ENCODE measurements around the gene NUDT22. TPM values are rescaled to one million over a fixed set of nuclear protein-coding genes. Genes with fewer than 3 reads are reported as not detected.

NUDT22 gene
- polyA plus RNA-seq, 1 donor from 2014 or later = 47.3 TPM

DNA sequence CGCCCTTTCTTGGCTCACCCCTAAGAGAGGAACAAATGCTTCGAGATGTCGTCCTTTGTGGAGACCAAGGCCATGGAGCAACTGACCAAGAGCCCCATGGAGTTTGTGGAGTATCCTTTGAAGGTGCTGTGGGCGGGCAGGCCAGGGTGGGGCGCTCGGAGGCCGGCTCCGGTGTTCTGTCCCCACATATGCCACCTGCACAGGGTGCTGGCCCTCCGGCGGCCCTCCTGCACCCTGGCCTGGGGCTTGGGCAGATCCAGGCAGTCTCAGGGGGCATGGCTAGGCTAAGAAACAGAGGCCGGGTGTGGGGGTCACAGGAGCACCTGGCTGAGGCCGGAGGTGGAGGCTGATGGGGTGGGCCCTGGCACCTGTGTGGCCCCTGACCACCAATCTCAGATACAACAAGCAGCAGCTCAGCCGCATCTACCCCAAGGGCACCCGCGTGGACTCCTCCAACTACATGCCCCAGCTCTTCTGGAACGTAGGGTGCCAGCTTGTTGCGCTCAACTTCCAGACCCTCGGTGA, 35.5 kb downstream of the NUDT22 start:
- H3K36me3 ChIP-seq (ENCODE audit: insufficient read depth, low read length) = no peaks in the 10 kb centered on the region
- no peak overlapping the region for H3K9ac ChIP-seq (ENCODE audit: low read length)
- no peaks in the 10 kb centered on the region for H3K79me2 ChIP-seq (replicated peaks; ENCODE audit: insufficient read depth, low read length)
- no peaks in the 10 kb centered on the region for H3K9me2 ChIP-seq (ENCODE audit: insufficient read depth, low read length)
- H4K20me1 ChIP-seq (ENCODE audit: insufficient read depth) = no peaks in the 10 kb centered on the region
- H3K4me3 ChIP-seq (ENCODE audit: low read length) = no peak overlapping the region
- H3F3A ChIP-seq (ENCODE audit: insufficient read depth, low read length, poor library complexity, severe bottlenecking) = no peaks in the 10 kb centered on the region
- no peaks in the 10 kb centered on the region for H3K27me3 ChIP-seq (ENCODE audit: insufficient read depth, low read depth, low read length)
- no peaks in the 10 kb centered on the region for H3K9me3 ChIP-seq (ENCODE audit: low read length)
- no peak for TF ChIP-seq POLR2AphosphoS5 (IDR thresholded peaks at IDR 0.05)
- TF ChIP-seq, protein P1, sequence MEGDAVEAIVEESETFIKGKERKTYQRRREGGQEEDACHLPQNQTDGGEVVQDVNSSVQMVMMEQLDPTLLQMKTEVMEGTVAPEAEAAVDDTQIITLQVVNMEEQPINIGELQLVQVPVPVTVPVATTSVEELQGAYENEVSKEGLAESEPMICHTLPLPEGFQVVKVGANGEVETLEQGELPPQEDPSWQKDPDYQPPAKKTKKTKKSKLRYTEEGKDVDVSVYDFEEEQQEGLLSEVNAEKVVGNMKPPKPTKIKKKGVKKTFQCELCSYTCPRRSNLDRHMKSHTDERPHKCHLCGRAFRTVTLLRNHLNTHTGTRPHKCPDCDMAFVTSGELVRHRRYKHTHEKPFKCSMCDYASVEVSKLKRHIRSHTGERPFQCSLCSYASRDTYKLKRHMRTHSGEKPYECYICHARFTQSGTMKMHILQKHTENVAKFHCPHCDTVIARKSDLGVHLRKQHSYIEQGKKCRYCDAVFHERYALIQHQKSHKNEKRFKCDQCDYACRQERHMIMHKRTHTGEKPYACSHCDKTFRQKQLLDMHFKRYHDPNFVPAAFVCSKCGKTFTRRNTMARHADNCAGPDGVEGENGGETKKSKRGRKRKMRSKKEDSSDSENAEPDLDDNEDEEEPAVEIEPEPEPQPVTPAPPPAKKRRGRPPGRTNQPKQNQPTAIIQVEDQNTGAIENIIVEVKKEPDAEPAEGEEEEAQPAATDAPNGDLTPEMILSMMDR (IDR thresholded peaks at IDR 0.05; ENCODE audit: poor library complexity, severe bottlenecking) = no peak
- no peak for TF ChIP-seq TAF1 (IDR thresholded peaks at IDR 0.05; ENCODE audit: low read depth)
- no peak for TF ChIP-seq EZH2 (IDR thresholded peaks at IDR 0.05; ENCODE audit: borderline replicate concordance, insufficient read depth, low read length, poor library complexity, severe bottlenecking)
- TF ChIP-seq EP300 (conservative IDR thresholded peaks at IDR 0.05; ENCODE audit: poor library complexity, severe bottlenecking) = no peak
- TF ChIP-seq, protein P2, sequence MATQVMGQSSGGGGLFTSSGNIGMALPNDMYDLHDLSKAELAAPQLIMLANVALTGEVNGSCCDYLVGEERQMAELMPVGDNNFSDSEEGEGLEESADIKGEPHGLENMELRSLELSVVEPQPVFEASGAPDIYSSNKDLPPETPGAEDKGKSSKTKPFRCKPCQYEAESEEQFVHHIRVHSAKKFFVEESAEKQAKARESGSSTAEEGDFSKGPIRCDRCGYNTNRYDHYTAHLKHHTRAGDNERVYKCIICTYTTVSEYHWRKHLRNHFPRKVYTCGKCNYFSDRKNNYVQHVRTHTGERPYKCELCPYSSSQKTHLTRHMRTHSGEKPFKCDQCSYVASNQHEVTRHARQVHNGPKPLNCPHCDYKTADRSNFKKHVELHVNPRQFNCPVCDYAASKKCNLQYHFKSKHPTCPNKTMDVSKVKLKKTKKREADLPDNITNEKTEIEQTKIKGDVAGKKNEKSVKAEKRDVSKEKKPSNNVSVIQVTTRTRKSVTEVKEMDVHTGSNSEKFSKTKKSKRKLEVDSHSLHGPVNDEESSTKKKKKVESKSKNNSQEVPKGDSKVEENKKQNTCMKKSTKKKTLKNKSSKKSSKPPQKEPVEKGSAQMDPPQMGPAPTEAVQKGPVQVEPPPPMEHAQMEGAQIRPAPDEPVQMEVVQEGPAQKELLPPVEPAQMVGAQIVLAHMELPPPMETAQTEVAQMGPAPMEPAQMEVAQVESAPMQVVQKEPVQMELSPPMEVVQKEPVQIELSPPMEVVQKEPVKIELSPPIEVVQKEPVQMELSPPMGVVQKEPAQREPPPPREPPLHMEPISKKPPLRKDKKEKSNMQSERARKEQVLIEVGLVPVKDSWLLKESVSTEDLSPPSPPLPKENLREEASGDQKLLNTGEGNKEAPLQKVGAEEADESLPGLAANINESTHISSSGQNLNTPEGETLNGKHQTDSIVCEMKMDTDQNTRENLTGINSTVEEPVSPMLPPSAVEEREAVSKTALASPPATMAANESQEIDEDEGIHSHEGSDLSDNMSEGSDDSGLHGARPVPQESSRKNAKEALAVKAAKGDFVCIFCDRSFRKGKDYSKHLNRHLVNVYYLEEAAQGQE (IDR thresholded peaks at IDR 0.05; ENCODE audit: borderline replicate concordance) = no peak
- no peak for TF ChIP-seq RAD21 (conservative IDR thresholded peaks at IDR 0.05)
- TF ChIP-seq SMC3 (conservative IDR thresholded peaks at IDR 0.05; ENCODE audit: poor library complexity) = no peak
- no peak overlapping the region for H3K27ac ChIP-seq (ENCODE audit: low read length)
- no peak overlapping the region for H3K4me2 ChIP-seq (ENCODE audit: low read length)
- H2AFZ ChIP-seq (ENCODE audit: low read depth, low read length) = no peak overlapping the region

DNA sequence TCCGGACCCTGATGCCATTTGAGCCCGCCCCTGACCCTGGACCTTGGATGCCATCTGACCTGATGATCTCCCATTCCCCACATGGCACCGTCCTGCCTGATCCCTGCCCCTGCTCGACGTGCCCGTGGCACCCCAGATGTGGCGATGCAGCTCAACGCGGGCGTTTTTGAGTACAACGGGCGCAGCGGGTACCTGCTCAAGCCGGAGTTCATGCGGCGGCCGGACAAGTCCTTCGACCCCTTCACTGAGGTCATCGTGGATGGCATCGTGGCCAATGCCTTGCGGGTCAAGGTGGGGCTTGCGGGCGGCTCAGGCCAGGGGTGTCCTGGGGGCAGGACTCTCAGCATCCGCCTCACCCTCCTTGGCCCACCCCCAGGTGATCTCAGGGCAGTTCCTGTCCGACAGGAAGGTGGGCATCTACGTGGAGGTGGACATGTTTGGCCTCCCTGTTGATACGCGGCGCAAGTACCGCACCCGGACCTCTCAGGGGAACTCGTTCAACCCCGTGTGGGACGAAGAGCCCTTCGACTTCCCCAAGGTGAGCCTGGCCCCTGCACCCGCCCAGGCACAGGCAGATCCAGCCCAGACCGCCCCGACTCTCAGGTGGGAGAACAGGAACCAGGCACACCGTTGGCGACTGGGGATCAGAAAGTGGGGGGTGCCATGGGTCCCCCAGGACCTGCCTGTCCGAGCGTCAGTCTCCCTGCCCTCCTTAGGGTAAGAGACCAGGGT, 36.4 kb downstream of the NUDT22 start:
- no peaks in the 10 kb centered on the region for H3K9me2 ChIP-seq (ENCODE audit: insufficient read depth, low read length)
- H3K79me2 ChIP-seq (replicated peaks; ENCODE audit: insufficient read depth, low read length) = no peaks in the 10 kb centered on the region
- TF ChIP-seq TAF1 (IDR thresholded peaks at IDR 0.05; ENCODE audit: low read depth) = no peak
- no peak for TF ChIP-seq SMC3 (conservative IDR thresholded peaks at IDR 0.05; ENCODE audit: poor library complexity)
- TF ChIP-seq POLR2AphosphoS5 (IDR thresholded peaks at IDR 0.05) = no peak
- no peak for TF ChIP-seq MXI1 (conservative IDR thresholded peaks at IDR 0.05; ENCODE audit: poor library complexity, severe bottlenecking)
- TF ChIP-seq, protein P2 (IDR thresholded peaks at IDR 0.05; ENCODE audit: borderline replicate concordance) = no peak
- TF ChIP-seq, protein P1 (IDR thresholded peaks at IDR 0.05; ENCODE audit: poor library complexity, severe bottlenecking) = no peak
- no peak for TF ChIP-seq EP300 (conservative IDR thresholded peaks at IDR 0.05; ENCODE audit: poor library complexity, severe bottlenecking)
- no peak for TF ChIP-seq RAD21 (conservative IDR thresholded peaks at IDR 0.05)
- no peaks in the 10 kb centered on the region for H3F3A ChIP-seq (ENCODE audit: insufficient read depth, low read length, poor library complexity, severe bottlenecking)
- no peak overlapping the region for H3K4me2 ChIP-seq (ENCODE audit: low read length)
- no peaks in the 10 kb centered on the region for H3K36me3 ChIP-seq (ENCODE audit: insufficient read depth, low read length)
- no peaks in the 10 kb centered on the region for H4K20me1 ChIP-seq (ENCODE audit: insufficient read depth)
- H3K4me3 ChIP-seq (ENCODE audit: low read length) = no peak overlapping the region
- no peak overlapping the region for H3K9ac ChIP-seq (ENCODE audit: low read length)
- no peak overlapping the region for H3K27ac ChIP-seq (ENCODE audit: low read length)
- no peak overlapping the region for H2AFZ ChIP-seq (ENCODE audit: low read depth, low read length)
- no peaks in the 10 kb centered on the region for H3K27me3 ChIP-seq (ENCODE audit: insufficient read depth, low read depth, low read length)
- no peaks in the 10 kb centered on the region for H3K9me3 ChIP-seq (ENCODE audit: low read length)

All from neural cell (in vitro differentiated cells).